Osteoblast (primary cell): ENCODE results near the gene OTUD1. TPM values are rescaled to one million over a fixed set of nuclear protein-coding genes. Genes with fewer than 3 reads are reported as not detected.

Source experiments
- DNase-seq: peaks from one replicate; pipeline ENCODE4 v3.0.0; 2011; ENCODE audit warnings: low spot score, mixed read lengths; ENCODE audit not compliant: insufficient read length; ENCODE audit errors: missing footprints
- H2AFZ ChIP-seq: 2 replicates; pipeline ENCODE4 v1.6.0; 2011; ENCODE audit warnings: mild to moderate bottlenecking, low read length
- H3K27ac ChIP-seq: 2 replicates; pipeline ENCODE4 v1.5.1; 2011; ENCODE audit warnings: mild to moderate bottlenecking, low read depth, low read length, moderate library complexity
- H3K27me3 ChIP-seq: 2 replicates; pipeline ENCODE4 v1.6.0; 2012; ENCODE audit warnings: mild to moderate bottlenecking, control low read depth, inconsistent platforms, low read length, moderate library complexity; ENCODE audit not compliant: insufficient read depth
- H3K36me3 ChIP-seq: 2 replicates; pipeline ENCODE4 v1.5.1; 2011; ENCODE audit warnings: mild to moderate bottlenecking, low read length, control low read depth, moderate library complexity; ENCODE audit not compliant: insufficient read depth
- H3K4me1 ChIP-seq: 2 replicates; pipeline ENCODE4 v1.5.1; 2011; ENCODE audit warnings: mild to moderate bottlenecking, low read length, control low read depth, moderate library complexity; ENCODE audit not compliant: insufficient read depth
- H3K4me2 ChIP-seq: 2 replicates; pipeline ENCODE4 v1.6.0; 2011; ENCODE audit warnings: mild to moderate bottlenecking, low read length; ENCODE audit not compliant: insufficient read depth
- H3K4me3 ChIP-seq: fragments of 200-600 bp; sonication (generic); 3 replicates; pipeline ENCODE4 v1.5.1; 2012; ENCODE audit warnings: mild to moderate bottlenecking, low read length, inconsistent platforms; ENCODE audit not compliant: insufficient read depth
- H3K79me2 ChIP-seq: 2 replicates; pipeline ENCODE4 v1.6.0; 2012; ENCODE audit warnings: mild to moderate bottlenecking, low read length, control low read depth, inconsistent platforms; ENCODE audit not compliant: insufficient read depth
- H3K9me3 ChIP-seq: 2 replicates; pipeline ENCODE4 v1.5.1; 2011; ENCODE audit warnings: low read depth, low read length, control low read depth
- H4K20me1 ChIP-seq: 2 replicates; pipeline ENCODE4 v1.6.0; 2012; ENCODE audit warnings: mild to moderate bottlenecking, low read length, control low read depth; ENCODE audit not compliant: insufficient read depth
- CTCF ChIP-seq: IDR thresholded peaks from 2 replicates; pipeline ENCODE4 v1.5.1; 2011; ENCODE audit warnings: mild to moderate bottlenecking, low read depth, low read length, moderate library complexity; ENCODE audit errors: extremely low read depth
- total RNA-seq: library from RNA; depleted of rRNA; stranded (reverse); fragments of >200 nt; gene quantifications from 2 replicates; pipeline ENCODE4 v1.2.3, GENCODE V29; 2012

Gene OTUD1
- total RNA-seq, 1 donor: 9.8 TPM

DNA sequence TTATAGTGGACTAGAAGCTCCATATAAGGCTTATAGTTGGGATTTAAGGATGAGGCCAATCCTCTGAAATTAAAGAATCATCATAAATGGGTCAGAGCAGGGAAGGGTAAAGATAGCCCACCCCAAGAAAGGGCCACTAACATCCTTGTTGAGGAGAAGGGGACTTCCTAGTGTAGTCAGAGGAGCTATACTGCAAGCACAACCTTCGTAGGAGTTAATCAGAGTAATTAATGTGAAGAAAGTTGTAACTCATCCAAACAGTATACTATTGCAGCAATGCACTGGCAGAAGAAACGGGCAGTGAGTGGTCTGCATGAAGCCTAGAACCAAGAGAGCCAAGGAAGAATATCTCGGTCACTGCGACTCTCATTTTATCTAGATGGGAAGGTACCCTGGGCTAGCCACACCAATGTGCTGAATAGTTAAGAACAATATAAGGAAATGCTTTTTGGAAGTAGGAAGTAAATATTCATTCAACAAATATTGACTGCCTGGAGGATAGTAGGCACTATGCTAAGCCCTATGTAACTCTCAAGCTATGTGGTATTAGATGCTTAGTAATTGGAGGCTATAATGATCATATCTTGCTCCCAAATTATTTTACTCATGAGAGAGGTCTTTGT is 13.3 kb downstream of the OTUD1 start:
- Histone ChIP-seq H3K36me3 (no peaks in the 10 kb centered on the region), H3K27me3 (no peaks in the 10 kb centered on the region), H3K4me2 (no peak overlapping the region), H3K4me3 (no peak overlapping the region), H3K9me3 (no peaks in the 10 kb centered on the region), H3K4me1 (no peaks in the 10 kb centered on the region), H4K20me1 (no peaks in the 10 kb centered on the region), H3K79me2 (no peaks in the 10 kb centered on the region), H2AFZ (no peak overlapping the region), H3K27ac (no peak overlapping the region)
- no peak for DNase-seq
- TF ChIP-seq CTCF: no peak

- Histone ChIP-seq H3K27me3 (no peaks in the 10 kb centered on the region), H3K9me3 (no peaks in the 10 kb centered on the region), H3K4me2 (no peak overlapping the region), H2AFZ (no peak overlapping the region), H3K36me3 (no peaks in the 10 kb centered on the region), H3K4me3 (no peak overlapping the region), H4K20me1 (no peaks in the 10 kb centered on the region), H3K79me2 (no peaks in the 10 kb centered on the region), H3K4me1 (no peaks in the 10 kb centered on the region), H3K27ac (no peak overlapping the region)
- DNase-seq: no peak
- no peak for TF ChIP-seq CTCF
Measured at GRCh38 chr10:23453465-23453864, 14.6 kb downstream of the OTUD1 start.

DNA sequence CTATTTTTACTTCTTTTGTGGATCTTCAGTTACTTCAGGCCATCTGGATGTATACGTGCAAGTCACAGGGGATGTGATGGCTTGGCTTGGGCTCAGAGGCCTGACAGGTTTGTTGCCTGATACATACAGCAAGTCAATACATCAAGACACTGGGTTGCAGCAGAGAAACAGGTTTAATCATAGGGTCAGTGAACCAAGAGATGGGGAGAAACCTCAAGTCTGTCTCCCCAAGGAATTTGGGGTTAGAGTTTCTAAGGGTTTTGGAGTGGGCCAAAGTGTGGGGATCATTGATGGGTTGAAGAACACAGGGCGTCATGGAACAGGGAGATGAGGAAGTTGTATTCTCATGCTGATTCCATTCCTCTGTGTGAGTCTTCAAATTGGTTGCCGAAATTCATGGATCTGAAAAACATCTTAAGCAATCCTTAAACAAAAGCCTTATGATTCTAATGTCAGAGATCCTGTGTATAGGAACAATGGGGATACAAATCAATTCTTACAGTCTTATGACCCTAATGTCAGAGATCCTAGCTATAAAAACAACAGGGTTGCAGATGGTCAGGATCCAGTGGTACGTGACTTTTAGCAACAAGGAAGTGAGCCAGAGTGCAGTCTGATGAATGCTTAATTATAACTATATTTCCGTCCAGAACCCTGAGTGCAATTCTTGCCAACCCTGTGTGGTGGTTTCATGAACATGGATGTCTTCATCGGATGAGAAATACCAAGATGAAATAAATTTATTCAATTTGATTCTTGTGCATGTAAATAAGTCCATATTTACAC is 18.9 kb downstream of the OTUD1 start:
- TF ChIP-seq CTCF: no peak
- no peak overlapping the region for H2AFZ ChIP-seq
- no peak for DNase-seq
- no peaks in the 10 kb centered on the region for H3K36me3 ChIP-seq
- H3K9me3 ChIP-seq: no peaks in the 10 kb centered on the region
- no peak overlapping the region for H3K4me2 ChIP-seq
- H3K27me3 ChIP-seq: no peaks in the 10 kb centered on the region
- no peaks in the 10 kb centered on the region for H4K20me1 ChIP-seq
- no peak overlapping the region for H3K4me3 ChIP-seq
- no peaks in the 10 kb centered on the region for H3K4me1 ChIP-seq
- no peak overlapping the region for H3K27ac ChIP-seq
- no peaks in the 10 kb centered on the region for H3K79me2 ChIP-seq

- TF ChIP-seq CTCF: no peak
- no peaks in the 10 kb centered on the region for H4K20me1 ChIP-seq
- H3K4me1 ChIP-seq: no peaks in the 10 kb centered on the region
- no peaks in the 10 kb centered on the region for H3K9me3 ChIP-seq
- no peak overlapping the region for H3K4me3 ChIP-seq
- no peak for DNase-seq
- no peak overlapping the region for H3K27ac ChIP-seq
- H3K27me3 ChIP-seq: no peaks in the 10 kb centered on the region
- no peaks in the 10 kb centered on the region for H3K79me2 ChIP-seq
- no peak overlapping the region for H2AFZ ChIP-seq
- no peak overlapping the region for H3K4me2 ChIP-seq
- H3K36me3 ChIP-seq: no peaks in the 10 kb centered on the region
Measured at GRCh38 chr10:23459308-23459939, 20.5 kb downstream of the OTUD1 start.
